Inferior parietal cortex (tissue), 1 donor: ENCODE results near the gene CNTNAP3.
"Not testable (repeated sequence)": the region's sequence is repeated elsewhere in the genome, so short reads cannot be mapped to it uniquely, and the experiment has no call there.

Experiments
- DNase-seq: peaks from one replicate; pipeline ENCODE4 v3.0.0-alpha.2; 2016; ENCODE audit errors: extremely low spot score

CNTNAP3 gene

DNA sequence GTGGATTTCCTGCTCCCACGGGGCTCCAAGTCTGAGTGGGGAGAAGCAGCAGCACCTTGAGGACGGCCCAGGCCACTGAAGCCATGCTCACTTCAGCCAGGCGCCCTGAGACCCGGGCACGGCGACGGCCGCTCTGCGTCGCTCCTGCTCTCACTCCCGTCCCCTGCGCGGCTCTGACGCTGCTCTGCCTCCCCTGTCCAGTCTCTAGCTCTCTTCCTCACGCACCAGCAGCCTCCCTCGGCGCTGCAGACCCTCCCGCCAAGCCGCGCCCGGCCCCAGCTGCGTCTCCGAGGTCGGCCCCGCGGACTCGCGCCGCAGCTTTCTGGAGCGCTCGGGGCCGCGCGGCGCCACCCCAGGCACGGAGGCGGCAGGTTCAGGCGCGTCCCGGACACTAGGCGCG lies at the start of gene CNTNAP3:
Gene CNTNAP3, minus strand, starts transcription at position 188 of the 400 bp plus-strand sequence. Its CDS starts 103 bp downstream, at position 85.
- not testable (repeated sequence) for DNase-seq

DNA sequence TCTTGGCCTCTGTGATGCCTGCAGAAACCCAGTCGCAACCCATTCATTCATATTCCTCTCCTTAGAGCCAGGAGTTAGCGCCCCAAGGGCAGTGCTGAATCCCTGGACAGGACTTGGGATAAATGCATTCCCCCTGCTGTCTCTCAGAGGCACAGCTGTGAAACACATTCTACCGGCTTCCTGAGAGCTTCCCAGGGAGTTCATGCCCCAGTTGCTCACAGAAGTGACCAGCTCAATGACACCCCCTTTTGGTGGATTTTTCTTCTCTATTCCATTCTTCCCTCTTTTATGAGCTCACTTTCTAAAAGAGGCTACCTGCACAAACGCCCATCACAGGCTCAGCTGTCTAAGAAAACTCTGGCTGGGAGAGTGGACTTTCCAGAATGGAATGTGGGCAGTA lies 8.0 kb downstream of the CNTNAP3 start:
- DNase-seq: not testable (repeated sequence)

DNA sequence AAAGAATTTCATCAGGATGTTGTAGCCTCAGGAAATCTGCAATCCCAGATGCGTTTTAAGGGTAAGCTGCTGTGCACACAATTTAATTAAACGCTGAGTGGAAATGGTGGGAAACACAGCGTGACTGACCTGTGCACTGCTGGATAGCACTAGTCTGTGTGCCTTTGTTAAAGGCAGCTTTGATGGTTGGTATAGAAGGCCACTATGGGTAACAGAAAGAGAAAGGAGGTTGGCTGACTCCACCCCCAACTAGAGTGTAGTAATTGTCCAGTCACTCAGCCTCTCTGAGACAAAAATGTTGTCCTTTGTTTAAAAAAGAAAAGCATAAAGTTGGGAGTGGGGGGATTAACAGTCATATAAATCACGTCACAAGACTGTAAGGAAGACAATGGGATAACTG lies 45.5 kb downstream of the CNTNAP3 start:
- DNase-seq: not testable (repeated sequence)

DNA sequence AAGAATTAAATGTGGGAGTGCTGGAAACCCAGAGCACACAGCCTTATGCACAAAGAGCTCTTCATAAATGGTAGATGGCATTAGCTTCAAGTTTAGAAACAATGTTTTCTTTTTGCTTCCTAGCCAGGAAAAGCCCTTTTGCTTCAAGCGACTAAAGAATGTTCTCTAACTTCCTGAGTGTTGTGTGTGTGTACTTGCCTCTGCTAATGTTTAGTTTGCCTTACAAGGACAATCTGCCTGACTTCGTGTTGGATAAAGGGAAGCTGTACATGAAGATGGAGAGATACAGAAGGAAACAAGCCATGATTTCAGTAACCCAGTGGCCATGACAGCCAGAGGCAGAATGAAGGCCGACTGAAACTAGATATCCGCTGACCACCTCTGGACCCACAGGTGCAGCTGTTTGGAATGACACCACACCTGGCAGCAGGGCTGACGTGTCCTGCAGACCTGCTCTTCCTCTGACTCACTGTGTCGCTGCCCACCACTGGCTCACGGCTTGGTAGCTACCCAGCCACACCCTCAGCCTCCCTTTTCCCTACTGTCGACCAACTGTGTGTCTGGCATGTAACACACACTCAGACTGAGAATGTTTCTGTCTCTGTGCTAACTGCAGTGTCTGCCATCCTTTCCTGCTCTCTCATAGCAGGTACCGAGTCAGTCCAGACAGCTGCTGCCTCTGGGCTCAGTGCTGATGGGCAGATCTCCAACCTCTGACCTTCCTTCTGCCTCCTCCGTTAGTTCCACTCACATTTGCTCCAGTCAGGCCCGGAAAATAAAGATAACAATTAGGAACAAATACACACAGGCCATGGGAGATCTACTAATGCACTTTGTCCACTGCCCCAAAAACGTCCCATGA lies 55.6 kb downstream of the CNTNAP3 start:
- not testable (repeated sequence) for DNase-seq

DNA sequence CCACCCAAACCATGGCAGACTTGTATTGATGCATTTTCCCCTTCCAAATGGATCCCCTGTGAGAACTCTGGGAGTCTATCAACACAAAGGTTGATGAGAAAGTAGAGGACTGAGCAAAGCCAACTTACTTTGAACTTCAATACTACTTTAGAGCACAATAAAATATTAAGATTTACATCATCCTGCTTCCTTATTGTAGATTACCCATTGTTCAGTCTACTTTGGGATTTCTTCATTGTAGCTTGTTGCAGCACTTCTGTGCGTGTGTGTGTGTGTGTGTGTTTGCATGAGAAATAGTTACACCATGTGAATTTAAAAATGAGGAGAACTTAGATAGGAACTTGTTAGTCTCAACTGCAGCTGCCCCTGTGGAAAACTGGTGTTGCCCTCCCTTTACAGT lies 72.0 kb downstream of the CNTNAP3 start:
- not testable (repeated sequence) for DNase-seq

DNA sequence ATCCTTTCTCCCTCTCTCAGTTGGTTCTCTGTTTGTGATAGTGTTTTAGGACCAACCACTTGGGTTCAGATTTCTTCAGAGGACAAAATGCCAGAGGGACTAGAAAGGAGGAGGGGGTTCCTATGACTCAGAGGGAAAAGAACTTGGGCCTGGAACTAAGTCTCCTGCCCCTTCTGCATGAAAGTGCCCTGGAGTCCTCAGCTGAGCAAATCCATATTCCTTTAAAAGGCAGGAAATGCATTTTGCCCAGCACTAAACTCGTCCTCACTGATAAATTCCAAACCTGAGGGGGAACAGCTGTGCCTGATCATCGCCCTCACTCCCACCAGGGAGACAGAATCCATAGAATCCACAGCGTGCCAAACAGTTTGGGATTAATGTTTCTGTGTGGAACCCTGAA lies 78.2 kb downstream of the CNTNAP3 start:
- not testable (repeated sequence) for DNase-seq

DNA sequence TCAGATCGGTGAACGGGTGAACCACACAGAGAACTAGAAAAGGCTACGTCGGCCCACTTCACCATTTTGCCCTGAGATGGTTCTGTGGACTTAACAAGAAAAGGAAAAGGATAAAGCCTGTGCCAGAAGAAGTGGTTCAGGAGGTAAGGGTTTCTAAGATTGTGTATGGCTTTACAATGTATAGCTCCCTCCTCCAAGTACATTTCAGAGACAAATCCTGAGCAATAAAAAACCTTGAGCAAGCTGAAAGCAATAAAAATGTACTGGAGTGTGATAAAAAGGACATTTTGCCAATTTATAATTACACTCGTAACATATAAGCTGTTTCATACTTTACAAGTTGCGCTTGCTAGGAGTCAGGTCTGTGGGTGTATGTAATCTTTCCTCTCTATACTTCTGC lies 81.3 kb downstream of the CNTNAP3 start:
- not testable (repeated sequence) for DNase-seq

DNA sequence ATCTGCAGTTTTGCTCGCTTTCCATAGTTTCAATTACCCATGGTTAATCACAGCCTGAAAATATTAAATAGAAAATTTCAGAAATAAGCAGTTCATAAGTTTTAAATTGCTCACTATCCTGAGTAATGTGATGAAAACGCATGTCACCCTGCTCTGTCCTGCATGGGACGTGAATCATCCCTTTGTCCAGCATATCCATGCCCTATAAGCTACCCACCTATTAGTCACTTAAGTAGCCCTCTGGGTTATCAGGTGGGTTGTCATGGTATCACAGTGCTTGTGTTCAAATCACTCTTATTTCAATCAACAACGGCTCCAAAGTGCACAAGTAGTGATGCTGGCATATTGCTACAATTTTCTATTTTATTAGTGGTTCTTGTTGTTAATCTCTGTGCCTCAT lies 82.1 kb downstream of the CNTNAP3 start:
- not testable (repeated sequence) for DNase-seq

DNA sequence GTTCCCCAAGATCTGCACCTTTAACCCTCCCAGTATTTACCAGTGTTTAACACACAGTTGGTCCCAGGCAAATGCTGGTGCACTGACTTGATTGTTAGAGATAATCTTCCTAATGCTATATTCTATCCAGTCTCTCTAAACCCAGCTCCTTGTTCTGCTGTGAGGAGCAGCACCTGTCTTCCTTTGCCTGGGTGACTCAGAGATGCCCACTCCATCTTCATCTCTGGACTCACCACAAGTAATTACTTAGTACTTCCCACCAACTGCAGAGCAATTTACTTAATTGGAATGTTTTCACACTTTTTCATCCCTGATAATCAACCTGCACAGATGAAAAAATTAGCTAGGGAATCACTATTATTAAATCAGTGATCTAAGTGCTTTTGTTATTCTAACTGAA lies 87.6 kb downstream of the CNTNAP3 start:
- DNase-seq: not testable (repeated sequence)

DNA sequence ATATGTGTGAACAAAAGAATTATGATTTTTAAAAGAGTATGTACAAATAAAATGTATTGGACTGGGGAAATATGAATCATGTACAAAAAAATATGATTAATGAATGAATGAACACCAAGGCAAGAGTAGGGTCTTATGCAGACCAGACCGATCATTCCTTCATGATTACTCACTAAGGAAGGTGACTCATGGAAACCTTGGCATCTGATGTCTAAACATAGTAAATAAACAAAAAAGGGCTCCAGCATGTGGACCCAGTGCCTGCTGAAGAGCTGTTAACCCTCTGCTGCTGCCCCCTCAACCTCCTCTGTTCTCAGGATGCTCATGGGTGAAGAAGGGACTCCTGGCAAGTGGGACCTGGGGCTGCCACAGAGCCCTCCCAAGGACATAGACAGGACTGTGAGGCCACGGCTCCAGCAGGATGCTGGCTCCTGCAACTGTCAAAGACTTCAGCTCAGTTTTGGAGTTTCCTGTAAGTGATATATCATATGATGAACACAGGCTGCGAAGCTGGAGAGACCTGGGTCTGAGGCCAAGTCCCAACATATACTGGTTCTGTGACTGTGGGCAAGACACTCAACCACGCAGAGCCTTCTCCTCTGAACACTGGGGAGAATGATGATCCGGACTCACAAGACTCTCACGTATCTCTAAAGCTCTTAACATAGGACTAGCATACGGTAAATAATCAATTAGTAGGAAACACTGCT lies 89.8 kb downstream of the CNTNAP3 start:
- DNase-seq: not testable (repeated sequence)

DNA sequence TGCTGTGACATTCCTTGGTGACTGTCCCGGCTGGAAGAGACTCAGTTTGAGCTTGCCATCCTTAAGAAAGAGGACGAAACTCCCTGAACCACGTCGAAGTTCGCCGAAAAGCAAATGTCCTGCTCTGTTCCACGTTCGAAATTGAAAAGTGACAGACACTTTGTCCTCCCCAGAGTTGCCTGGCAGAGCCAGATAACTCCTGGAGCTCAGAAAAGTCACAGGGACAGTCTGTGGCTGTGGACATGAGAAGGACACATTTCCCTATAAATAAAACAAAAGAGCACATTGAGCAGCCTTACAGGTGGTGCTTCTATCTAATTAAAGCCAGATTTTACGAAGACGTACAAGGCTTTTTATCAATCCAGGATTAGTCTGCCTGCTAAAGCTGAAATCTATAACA lies 116.6 kb downstream of the CNTNAP3 start:
- not testable (repeated sequence) for DNase-seq

DNA sequence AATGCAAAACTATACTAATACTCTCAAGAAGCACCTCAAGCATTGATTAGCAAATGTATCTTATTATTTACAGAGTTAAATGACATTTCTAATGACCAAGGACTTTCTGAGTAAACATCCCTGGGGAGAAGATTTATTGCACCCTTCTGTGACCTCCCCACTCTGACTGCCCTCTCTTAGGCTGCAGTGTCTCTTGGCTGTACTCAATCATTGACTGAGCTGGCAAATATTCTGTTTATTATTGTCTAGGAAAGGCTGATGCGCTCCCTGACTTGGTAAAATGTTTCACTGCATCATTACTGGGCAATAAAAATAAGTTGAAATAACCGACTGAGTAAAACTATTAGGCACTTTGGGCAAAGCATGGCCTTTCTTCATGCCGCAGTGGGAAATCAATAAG lies 130.3 kb downstream of the CNTNAP3 start:
- not testable (repeated sequence) for DNase-seq

DNA sequence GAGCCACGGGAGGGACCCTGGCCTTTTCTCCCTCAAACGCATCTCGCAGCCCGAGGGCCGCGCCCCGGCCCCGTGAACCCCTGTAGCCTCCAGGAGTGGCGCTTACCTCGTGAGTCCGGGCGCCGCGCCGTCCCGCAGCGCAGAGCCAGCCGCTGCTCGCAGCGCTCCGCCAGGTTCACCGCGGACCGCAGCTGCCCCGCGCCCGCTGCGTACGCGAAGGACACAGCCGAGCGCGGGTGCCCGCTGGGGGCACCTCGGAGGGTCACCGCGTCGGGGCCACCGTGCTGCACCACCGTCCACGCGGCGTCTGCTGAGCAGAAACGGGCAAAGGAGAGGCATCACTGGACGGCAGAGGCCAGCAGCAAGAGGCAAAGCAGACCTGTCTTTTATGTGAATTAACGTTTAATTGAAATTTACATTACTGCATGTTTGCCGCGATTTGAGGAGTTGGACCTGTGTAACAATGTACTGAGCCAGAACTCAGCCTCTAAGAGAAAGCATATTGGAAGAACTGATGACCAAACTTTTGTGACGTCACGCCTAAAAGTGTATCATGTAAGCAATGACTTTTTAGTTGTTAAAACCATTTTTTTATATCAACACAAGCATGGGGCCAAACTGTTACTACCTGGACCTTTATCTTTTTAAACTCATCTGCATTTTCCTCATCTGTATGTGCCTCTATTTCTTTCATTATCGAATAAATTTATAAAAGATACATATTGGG lies 155.0 kb downstream of the CNTNAP3 start:
- DNase-seq: not testable (repeated sequence)

DNA sequence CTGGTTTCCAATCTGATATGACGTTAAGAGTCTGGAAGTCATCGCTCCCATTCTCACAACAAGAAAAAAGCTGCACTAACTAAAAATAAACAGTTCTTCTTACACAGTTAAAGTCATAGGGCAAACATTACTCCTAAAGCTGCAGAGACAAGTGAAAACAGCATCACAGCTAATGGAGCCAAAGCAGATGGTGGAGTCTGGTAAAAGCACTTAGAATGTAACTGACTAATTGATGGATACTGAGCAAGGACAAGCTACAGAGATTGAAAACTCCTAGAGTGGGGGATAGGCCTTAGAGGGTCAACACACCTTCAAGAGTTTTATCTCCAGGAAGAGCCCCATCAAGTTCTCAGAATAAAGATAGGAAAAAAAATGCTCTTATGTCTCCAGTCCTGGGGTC lies 166.6 kb downstream of the CNTNAP3 start:
- DNase-seq: not testable (repeated sequence)

DNA sequence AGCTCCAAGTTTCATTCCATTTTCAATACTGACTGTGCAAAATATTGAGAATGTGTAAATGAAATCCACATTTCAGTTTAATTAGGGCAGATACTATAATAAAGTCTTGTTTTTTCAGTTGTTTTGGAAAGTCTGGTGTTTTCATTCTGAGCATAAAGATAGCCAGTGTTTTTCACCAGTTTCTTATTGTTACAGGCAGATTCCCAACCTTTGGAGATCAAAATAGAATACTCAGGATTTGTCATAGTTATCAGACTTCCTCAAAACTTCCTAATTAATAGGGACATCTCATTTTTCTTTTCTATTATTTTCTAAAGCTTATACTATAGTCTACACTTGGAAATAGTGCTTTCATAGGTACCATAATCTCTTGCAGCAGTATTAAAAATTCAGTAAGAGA lies 176.2 kb downstream of the CNTNAP3 start:
- not testable (repeated sequence) for DNase-seq

DNA sequence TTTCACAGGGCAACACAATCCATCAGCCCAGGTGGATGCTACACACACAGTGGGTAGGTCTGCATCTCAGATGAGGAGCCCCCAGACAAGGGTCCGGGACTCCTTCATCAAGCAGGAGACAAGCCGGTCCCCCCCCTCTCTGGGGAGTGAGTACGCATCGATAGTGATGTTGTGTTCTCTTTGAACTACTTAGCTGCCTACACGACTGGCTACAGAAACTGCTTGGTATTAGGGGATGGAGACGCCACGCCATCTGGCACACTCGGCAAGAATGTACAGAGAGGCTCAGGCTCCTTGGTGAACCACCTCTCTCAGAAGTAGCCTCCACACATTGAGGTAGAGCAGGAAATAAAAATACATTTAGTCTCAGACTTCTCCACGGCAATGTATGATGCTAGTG lies 179.8 kb downstream of the CNTNAP3 start:
- no peak for DNase-seq

DNA sequence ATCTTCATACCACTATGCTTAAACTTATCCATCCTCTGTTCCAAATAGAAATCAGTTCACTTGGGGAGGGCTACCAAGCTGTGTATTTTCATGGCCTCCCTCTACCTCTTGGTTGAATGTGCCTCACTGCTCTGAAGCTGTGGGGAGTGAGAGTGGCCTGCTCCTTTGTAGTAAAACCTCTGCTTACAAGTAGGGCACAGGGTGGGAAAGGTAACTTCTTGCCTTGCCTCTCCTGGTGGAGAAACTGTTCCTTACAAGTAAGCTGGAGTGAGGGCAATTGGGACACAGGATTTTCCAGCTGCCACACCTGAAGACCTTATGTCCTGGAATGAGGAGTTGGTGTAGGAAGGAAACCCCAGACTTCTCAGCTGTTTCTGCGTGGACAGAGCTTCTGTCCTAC lies 190.8 kb downstream of the CNTNAP3 start:
- DNase-seq: not testable (repeated sequence)

DNA sequence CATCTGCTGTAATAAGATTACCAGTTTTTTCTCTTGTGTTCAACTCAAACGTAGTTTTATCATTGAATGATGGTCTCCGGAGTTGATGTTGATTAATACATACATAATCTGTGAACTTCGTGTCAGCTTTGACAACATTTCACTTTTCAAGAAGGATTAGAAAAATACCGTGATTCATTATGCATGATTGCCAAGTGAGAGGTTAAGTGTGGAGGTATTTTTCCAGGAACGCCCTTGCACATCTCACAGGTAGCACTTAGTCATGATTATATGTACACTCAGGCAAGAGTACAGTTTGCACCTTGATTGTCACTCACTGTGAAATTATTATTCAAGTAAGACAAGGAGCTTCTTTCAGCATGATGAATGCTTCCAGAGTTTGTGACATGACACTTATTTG lies 202.7 kb downstream of the CNTNAP3 start:
- DNase-seq: not testable (repeated sequence)

DNA sequence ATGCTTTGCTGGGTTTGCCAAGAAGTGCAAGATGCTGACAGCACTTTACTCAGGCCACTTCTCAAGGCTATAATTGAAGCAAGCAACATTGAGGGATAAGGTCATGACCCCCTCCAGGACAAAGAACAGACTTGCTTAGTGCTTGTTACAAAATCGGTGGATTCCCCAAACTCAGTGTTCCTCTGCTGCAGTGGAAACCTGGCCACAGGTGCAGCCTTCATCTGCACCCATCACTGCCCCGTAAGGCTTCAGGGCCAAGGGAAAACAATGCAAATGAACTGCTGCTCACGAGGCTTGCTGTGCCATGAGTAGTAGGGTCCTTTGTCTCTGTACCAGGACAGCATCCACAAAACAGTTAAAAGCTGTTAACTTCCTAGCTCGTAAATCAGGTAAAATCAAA lies 205.4 kb downstream of the CNTNAP3 start:
- DNase-seq: not testable (repeated sequence)

DNA sequence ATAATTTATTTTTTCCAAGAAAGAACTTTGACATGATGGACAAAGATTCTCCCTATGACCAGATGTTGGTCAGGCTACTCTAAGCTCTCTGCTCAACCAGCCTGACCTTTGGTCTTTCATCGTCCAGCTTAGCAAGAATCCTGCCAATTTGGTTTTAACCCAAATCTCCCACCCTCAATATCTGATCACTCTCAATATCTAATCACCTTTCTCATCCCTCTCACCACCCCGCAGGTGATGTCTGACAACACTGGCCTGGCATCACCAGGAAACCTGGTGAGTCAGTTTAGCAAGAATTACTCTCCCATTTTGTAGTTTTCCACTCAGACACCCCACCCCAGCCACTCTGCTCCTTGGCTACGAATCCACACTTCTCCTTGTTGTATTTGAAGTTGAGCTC lies 207.9 kb downstream of the CNTNAP3 start:
- not testable (repeated sequence) for DNase-seq

DNA sequence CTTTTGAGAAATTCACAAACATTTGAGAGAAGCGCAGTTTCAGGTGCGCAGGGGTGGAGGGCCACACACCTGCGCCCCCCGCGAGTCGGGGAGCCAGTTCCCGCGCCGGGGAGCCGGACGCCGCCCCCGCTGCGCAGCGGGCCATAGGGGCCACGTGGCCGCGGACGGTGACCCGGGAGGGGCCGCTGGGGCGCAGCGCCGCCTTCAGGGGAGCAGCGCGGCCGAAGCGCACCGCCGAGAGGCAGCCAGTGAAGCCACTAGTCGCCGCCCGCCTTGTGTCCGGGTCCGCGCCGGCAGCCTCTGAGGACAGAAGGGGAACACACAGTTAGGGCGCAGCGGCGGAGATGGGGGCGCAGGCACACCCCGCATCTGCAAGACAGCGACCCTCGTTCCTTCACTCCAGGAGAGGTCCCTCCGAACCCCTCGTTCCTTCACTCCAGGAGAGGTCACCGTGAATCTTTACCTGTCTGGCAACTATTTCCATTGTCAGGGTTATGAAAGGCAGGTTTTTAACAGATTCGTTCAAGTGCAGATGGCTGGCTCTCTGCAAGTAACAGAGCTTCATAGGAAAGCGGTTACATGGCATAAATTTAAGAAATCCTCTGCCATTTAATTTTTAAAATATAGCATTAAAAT lies 209.2 kb downstream of the CNTNAP3 start:
- DNase-seq: not testable (repeated sequence)

DNA sequence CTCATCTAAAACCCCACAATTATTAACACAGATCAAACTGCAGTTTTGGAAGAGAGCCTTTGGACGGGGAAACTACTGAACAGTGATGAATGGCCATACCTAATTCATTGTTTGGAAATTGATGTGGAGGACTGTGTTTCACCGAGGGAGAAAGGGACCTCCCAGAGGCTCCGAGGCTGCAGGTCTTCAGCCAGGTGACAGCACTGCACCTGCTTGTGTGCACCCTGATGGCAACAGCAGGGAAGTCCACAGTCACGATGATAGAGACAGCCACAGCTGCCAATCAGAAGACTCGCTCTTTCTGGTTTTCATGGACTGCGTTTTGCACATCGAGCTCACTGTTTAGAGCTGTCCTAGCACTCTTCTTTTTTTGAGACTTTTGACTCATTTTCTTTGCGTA lies 214.4 kb downstream of the CNTNAP3 start:
- DNase-seq: not testable (repeated sequence)
